SK-N-MC (cell line): ENCODE data around the gene NT5DC4.
A peak's percentile ranks its signal among the peaks of the same experiment; 100 is the strongest.

Experiments
- DNase-seq: peaks from one replicate; pipeline ENCODE4 v3.0.0-alpha.2; 2011; ENCODE audit warnings: low read depth, low spot score
- H3K27ac ChIP-seq: fragments of 200-600 bp; sonication (generic); 2 replicates; pipeline ENCODE4 v1.5.1; 2016; ENCODE audit warnings: mixed run types
- H3K36me3 ChIP-seq: fragments of 200-600 bp; sonication (generic); 2 replicates; pipeline ENCODE4 v1.6.1; 2017; ENCODE audit warnings: antibody characterized with exemption, low read length, mixed read lengths; ENCODE audit not compliant: insufficient read depth
- H3K4me3 ChIP-seq: fragments of 200-600 bp; sonication (generic); 2 replicates; pipeline ENCODE4 v1.5.1; 2016
- H3K9ac ChIP-seq: fragments of 200-600 bp; sonication (generic); 2 replicates; pipeline ENCODE4 v1.8.0; 2017; ENCODE audit warnings: mixed run types, mixed read lengths; ENCODE audit not compliant: insufficient read length
- H3K9me3 ChIP-seq: fragments of 200-600 bp; sonication (generic); 2 replicates; pipeline ENCODE4 v1.6.1; 2017; ENCODE audit warnings: low read depth, mild to moderate bottlenecking, antibody characterized with exemption, low read length, moderate library complexity, mixed read lengths
- EZH2 ChIP-seq: fragments of 200-600 bp; sonication (generic); IDR thresholded peaks from one replicate; pipeline ENCODE4 v1.6.1; 2017; ENCODE audit warnings: antibody characterized with exemption
- FOXP2 ChIP-seq: optimal IDR thresholded peaks from 2 replicates; pipeline ENCODE3; 2011; ENCODE audit warnings: mild to moderate bottlenecking, moderate library complexity; ENCODE audit not compliant: insufficient read depth; ENCODE audit errors: extremely low read length, control extremely low read depth
- POLR2AphosphoS5 ChIP-seq: IDR thresholded peaks from 2 replicates; pipeline ENCODE4 v1.6.1; 2012; ENCODE audit warnings: mild to moderate bottlenecking, low read depth, low read length, borderline replicate concordance

The NT5DC4 gene

DNA sequence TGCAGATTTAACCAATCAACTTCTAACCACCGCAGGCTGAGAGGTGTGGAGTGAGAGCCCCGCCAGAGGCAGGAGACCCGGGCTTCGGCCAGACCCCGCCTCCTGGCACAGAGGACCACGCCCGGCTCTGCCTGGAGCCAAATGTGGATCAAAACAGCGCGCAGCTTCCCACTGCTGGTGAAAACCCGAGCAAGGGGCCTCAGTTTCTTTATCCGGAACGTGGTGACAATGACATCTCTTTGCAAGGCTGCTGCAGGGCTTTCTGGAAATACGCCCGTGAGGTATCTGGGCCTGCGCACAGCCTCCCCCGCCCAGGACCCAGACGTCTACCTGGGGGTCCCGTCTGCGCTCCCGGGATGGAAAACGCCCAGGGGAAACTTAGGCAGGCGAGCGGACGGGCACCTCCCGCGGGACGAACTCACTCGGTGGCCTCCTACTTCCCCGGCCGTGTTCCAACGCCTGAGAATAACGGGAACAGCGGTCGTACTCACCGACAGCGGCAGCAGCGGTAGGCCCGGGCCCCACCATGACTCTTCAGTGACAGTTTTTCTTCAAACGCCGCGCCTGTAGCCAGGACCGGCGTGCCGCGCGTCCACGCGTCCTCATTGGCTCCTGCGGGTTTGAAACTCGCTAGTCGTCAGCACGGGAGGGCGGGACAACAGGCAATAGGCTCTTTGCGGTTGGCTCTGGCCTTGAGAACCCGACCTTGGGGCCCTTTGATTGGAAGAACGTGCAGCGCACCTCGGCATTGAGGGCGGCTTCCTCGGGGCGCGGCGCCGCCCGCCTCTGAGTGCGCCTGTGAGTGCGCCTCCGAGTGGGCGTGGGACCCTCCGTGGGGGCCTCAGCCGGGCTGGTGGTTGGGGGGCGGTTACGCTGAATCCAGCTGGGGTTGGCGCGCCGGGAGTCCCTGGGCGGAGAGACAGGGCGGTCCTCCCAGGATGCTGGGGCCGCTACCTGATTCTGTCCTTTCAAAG lies 43.5 kb downstream of the NT5DC4 start, which contains the start of gene CKAP2L:
Gene CKAP2L (minus strand): TSS at position 539 of the 974 bp plus-strand sequence. CDS start 11 bp downstream, at position 528.
- TF ChIP-seq EZH2 (no peak), FOXP2 (no peak), POLR2AphosphoS5 (peak; percentile 53; the same call in 1 of the 2 replicates)
- peak within 1 kb of the TSS; percentile 98 for H3K4me3 ChIP-seq
- H3K27ac ChIP-seq, result peak within 1 kb of the TSS; percentile 48; the same call in 1 of the 2 replicates
- DNase-seq, result peak; percentile 91
- peaks cover 24% of the 10 kb centered on the region for H3K36me3 ChIP-seq
- H3K9me3 ChIP-seq, result no peaks in the 10 kb centered on the region
- peak within 1 kb of the TSS; percentile 89 for H3K9ac ChIP-seq

DNA sequence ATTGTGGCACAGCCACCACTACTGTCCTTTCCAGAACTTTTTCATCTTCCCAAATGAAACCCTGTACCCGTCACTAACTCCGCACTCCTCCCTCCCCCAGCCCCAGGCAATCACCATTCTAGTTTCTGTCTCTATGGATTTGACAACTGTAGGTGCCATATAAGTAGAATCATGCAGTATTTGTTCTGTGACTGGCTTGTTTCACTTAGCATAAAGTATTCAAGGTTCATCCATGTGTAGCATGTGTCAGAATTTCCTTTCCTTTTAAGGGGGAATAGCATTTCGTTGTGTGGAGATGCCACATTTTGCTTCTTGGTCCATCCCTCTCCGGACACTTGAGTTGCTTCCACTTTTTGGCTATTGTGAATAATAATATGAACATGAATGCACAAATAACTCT lies 44.4 kb downstream of the NT5DC4 start:
- Histone ChIP-seq H3K9me3 (no peaks in the 10 kb centered on the region), H3K27ac (no peak overlapping the region), H3K9ac (peak overlapping the region; percentile 60), H3K36me3 (peaks cover 15% of the 10 kb centered on the region), H3K4me3 (peak overlapping the region; percentile 98)
- no peak for DNase-seq
- TF ChIP-seq FOXP2 (no peak), POLR2AphosphoS5 (no peak), EZH2 (no peak)

DNA sequence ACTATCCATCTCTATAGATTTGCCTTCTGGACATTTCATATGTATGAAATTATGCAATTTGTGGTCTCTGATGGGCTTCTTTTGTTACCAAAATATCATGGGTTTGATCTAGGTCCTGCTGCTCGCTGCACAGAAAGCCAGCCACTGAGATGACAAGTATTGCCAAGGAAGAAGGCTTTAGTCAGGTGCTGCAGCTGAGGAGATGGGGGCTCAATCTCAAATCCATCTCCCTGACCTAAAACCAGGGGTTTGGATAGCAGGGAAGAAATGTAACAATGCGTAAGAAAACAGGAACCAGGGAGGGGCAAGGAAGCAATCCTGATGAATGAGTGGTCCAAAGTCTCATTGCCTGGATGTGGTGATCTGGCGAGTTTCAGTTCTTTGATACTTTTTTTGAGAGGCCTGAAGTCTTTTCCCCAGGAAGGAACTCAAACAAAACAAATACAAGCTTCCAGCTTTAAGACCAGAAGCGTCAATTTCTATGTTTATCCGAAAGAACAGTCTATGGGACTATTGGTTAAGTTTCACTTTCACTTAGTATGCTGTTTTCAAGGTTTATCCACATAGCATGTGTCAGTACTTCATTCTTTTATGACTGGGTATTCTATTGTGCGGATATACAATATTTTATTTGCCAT lies 47.0 kb downstream of the NT5DC4 start:
- no peaks in the 10 kb centered on the region for H3K36me3 ChIP-seq
- no peak overlapping the region for H3K27ac ChIP-seq
- no peak for TF ChIP-seq EZH2
- TF ChIP-seq POLR2AphosphoS5, result no peak
- TF ChIP-seq FOXP2, result no peak
- H3K9ac ChIP-seq, result no peak overlapping the region
- no peak for DNase-seq
- H3K4me3 ChIP-seq, result no peak overlapping the region
- no peaks in the 10 kb centered on the region for H3K9me3 ChIP-seq

DNA sequence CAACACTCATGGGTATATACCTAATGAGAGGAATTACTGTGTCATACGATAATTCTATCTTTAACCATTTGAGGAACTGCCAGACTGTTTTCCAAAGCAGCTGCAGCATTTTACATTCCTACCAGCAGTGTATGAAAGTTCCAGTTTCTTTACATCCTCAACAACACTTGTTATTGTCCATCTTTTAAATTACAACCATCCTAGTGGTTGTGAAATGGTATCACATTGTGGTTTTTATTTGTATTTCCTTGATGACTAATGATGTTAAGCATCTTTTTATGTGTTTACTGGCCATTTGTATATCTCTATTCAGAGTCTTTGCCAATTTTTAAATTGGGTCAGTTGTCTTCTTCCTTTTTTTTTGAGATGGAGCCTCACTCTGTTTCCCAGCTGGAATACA lies 47.6 kb downstream of the NT5DC4 start:
- no peaks in the 10 kb centered on the region for H3K36me3 ChIP-seq
- DNase-seq, result no peak
- H3K9me3 ChIP-seq, result no peaks in the 10 kb centered on the region
- no peak overlapping the region for H3K27ac ChIP-seq
- TF ChIP-seq POLR2AphosphoS5, result no peak
- no peak for TF ChIP-seq EZH2
- TF ChIP-seq FOXP2, result no peak
- H3K9ac ChIP-seq, result no peak overlapping the region
- H3K4me3 ChIP-seq, result no peak overlapping the region

DNA sequence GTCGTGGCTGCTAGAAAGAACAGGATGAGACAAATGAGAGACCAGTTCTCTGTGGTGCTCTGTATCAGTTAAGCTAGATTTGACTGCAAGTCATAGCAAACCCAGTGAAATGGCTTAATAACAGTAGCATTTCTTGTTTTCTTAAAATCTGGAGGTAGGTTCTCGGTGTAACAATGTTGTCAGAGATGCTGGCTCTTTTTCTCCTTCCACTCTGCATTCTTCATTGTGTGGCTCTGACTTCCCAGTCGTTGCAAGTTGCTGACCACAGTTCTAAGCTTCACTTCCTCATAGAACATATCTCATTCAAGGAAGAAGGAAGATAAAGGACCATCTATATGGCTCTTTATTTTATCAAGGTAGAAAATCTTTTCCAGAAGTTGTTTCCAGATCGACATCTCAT lies 51.5 kb downstream of the NT5DC4 start:
- Histone ChIP-seq H3K9me3 (no peaks in the 10 kb centered on the region), H3K36me3 (no peaks in the 10 kb centered on the region), H3K27ac (no peak overlapping the region), H3K9ac (no peak overlapping the region), H3K4me3 (no peak overlapping the region)
- no peak for DNase-seq
- TF ChIP-seq POLR2AphosphoS5 (no peak), FOXP2 (no peak), EZH2 (no peak)

DNA sequence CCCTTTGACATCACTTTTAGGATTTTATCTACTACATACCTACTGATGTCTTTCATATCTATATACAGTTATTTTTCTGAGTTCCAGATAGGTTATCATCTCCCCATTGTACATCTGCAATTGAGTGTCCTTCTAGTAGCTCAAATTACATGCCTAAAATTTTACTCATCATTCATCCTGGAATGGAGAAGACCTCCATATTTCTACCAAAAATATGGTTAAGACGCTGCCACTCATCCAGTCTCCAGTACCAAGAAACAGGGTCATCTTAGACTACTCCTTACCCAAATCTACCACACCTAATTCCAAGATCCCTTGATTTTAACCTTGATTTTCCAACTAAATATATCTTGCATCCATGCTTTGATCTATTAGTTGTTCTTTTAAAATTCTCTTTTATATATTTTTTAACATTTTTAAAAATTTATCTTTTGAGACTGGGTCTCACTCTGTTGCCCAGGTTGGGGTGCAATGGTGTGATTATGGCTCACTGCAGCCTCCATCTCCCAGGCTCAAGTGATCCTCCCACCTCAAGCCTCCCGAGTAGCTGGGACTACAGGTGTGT lies 52.2 kb downstream of the NT5DC4 start:
- no peak for TF ChIP-seq POLR2AphosphoS5
- TF ChIP-seq EZH2, result no peak
- no peak for TF ChIP-seq FOXP2
- no peaks in the 10 kb centered on the region for H3K36me3 ChIP-seq
- no peak overlapping the region for H3K4me3 ChIP-seq
- H3K9ac ChIP-seq, result no peak overlapping the region
- no peak for DNase-seq
- no peaks in the 10 kb centered on the region for H3K9me3 ChIP-seq
- H3K27ac ChIP-seq, result no peak overlapping the region

DNA sequence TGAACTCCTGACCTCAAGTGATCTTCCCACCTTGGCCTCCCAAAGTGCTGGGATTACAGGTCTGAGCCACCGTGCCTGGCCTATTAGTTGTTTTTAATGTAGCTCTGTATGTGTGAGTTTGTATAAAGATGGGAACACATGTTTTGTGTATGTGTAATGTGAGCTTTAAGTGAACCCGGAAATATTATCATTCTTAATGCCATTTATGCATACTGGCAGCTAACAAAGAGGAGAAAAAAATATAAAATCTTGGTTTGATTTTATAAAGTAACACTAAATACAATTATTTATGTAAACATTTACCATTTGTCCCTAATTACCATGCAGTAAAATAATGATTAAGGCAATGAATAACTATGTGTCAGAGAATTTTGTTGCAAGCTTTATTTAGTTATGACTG lies 52.7 kb downstream of the NT5DC4 start:
- no peak overlapping the region for H3K27ac ChIP-seq
- DNase-seq, result no peak

DNA sequence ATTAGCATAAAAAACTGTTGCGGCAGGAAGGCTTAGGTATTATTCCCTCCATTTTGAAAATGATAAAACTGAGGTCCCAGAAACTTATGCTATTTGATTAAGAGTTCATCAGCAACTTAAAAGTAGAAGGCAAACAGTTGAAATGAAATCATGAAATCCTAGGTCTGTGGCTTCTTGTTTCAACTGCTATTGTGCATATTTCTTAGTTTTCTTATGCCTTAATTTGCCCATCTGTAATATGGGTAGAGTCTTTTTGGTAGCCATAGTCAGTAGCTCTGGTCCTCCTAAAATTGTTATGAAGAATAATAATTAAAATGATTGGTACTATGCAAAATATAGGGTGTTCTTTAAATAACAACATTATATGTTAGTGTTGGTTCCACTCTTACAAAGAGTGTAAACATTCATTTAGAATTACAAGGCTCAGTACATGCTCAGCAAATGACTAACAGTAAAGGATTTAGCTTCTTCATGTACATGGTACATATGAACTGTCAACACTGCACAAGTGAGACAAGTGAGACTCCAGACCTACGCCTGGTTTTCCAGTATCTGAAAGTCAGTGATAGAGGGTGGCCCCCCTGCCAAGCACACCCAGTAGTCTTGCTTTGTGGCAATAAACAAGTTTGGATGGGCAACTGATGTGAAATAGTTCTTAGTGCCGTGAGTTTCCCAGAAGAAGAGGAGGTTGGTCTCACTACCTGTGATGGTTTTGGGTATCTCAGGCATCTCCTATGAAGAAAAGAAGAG lies 53.9 kb downstream of the NT5DC4 start:
- H3K4me3 ChIP-seq, result no peak overlapping the region
- DNase-seq, result no peak
- no peaks in the 10 kb centered on the region for H3K36me3 ChIP-seq
- H3K9me3 ChIP-seq, result no peaks in the 10 kb centered on the region
- H3K27ac ChIP-seq, result no peak overlapping the region
- no peak overlapping the region for H3K9ac ChIP-seq
- TF ChIP-seq EZH2 (no peak), POLR2AphosphoS5 (no peak), FOXP2 (no peak)

More for the DNA sequence above, 52.7 kb downstream of the NT5DC4 start:
- H3K9me3 ChIP-seq, result no peaks in the 10 kb centered on the region
- no peak for TF ChIP-seq EZH2
- no peak for TF ChIP-seq POLR2AphosphoS5
- no peak for TF ChIP-seq FOXP2
- H3K36me3 ChIP-seq, result no peaks in the 10 kb centered on the region
- H3K9ac ChIP-seq, result no peak overlapping the region
- no peak overlapping the region for H3K4me3 ChIP-seq
